ENCODE data around the gene DOCK1.

DOCK1 gene

GRCh38 chr10:127236266-127236665, 331.0 kb downstream of the DOCK1 start:
- no peak for DNase-seq

DNA sequence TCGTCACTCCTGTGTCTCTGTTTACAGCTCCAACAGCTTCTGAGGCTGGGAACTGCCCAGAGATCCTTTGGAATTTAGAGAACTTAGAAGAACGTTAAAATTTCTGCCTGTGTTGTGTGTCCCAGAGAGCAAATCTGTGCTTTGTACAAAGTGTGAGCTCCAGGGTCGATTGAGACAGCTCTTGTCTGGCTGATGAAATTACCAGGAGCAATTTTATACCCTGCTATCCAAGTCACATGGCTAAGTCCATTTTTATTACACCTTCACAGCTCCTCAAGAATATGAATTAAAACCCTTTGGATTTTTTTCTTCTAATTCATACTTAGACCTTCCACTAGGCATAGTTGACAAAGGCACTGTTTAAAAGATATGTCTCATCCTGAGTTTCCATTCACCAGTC, 337.7 kb downstream of the DOCK1 start:
- no peak for DNase-seq

DNA sequence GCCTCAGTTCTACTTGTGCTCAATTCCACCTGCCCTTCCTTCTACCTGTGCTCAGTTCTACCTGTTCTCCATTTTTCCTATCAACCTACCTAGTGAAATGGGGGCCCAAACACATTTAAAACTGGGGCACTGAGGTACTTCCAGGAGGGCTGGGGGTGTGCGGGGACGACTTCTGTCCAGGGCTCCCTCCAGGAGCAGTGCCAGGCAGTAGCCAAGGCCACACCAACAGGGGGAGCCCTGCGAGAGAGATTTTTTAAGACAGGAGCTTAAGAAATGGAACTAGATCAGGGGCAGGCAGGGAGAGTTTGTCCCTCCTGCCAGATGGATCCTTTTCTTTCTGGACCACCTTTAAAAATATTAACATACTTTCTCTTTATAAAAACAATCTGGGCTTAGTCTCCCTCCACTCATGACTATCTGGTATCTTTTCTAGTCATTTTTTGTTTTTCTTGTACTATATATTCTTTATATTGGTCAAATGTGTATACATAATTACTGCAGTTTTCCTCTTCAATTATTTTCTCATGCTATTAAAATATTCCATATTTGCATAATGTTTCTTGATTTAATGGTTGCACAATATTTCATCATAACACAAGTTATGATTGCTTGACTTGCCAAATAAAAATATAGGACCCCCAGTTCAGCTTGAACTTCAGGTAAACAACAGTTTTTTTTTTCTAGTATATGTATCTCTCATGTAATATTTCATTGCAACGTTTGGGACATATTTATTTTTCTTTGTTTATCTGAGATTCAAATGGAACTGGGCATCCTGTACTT, 338.5 kb downstream of the DOCK1 start:
- peak; percentile 47 for DNase-seq

- DNase-seq, result no peak
These were observed 340.2 kb downstream of the DOCK1 start for GRCh38 chr10:127245456-127245855.

- no peak for DNase-seq
These were observed 344.8 kb downstream of the DOCK1 start for GRCh38 chr10:127250031-127250430.

DNA sequence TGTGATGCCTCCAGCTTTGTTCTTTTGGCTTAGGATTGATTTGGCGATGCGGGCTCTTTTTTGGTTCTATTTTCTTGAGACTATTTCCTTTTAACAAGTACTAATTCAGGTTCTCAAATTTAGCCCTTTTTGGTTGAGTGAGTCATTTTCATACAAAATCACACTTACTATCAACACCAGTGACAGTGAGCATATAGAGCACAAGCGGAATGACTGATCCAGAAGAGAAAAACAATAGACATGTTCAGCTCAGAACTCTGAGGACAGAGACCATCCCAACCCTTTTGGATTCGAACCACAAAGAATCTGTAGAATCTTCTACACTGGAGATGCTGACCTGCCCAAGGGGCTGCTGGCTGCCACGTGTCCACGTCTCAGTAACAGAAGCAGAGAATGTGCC, 347.6 kb downstream of the DOCK1 start:
- no peak for DNase-seq

DNA sequence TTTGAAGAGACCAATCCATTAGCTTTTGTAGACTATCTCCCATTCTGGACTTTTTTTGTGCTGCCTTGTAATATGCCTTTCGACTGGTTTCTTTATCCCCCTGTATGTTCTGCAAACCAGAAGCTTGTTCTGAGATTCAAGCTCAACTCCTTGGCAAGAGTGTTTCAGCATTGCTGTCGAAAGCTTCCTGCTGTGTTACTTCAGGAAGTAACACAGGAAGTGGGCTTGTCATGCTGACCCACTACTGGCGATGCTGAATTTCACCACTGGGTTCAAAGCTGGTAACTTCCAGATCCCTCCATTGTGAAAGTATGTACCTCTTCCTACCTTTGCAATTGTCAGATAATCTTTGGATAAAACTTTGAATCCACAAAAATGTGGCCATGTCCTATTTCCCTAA, 349.0 kb downstream of the DOCK1 start:
- no peak for DNase-seq

- no peak for DNase-seq
These were observed 352.2 kb downstream of the DOCK1 start for GRCh38 chr10:127257395-127257794.

DNA sequence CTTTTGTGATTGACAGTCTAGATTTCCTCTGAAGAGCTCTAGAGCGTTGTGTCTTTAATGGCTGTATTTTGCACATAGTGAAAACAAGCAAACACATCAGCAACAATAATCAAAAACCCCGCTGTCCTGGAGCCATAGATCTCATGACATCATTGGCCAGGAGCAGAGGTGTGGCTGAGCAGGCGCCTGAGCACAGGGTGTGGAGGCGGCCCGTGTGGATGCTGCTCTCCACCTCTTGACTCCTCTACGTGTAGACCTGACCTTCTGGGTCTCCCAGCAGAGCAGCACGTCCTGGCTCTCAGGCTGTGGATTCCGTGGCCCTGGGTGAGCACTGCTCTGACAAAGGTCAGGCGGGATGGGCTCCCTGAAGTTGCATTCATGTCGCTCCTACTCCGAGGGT, 354.1 kb downstream of the DOCK1 start:
- DNase-seq, result no peak

DNA sequence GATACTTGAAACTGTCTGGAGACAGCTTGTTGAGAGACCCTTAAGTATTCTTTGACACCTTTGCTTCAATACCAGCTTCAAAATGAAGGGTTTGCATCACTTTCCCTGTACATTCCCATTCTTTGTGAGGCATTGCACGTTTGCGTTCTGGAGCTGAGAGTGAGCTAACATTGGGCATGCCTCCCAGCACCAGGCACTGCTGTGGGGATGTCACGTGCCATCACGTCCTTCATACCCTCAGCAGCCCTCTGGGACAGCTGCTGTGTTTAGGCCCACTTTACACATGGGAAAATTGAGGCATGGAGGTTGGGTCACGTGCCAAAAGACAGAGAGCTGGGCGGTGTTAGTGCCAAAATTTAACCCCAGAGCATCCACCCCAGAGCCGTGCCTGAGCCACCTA, 357.4 kb downstream of the DOCK1 start:
- no peak for DNase-seq

- no peak for DNase-seq
These were observed 360.1 kb downstream of the DOCK1 start for GRCh38 chr10:127265288-127265687.

DNA sequence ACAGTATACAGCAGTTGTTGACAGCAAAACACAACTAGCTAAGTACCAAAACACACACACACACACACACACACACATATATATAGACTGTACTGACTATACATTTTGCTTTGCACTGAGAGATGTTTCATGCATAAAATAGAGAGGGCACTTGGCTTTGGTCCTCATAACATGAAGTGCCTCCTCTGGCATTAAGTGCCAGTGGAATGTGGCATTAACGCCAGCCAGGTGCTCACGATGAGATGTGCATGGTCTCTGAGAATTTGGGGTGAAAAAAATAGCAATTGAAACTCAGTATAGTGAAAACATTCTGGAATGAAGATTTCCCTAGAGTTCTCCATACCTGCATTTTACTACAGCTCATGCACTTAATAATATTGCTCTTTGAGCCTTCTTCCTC, 361.2 kb downstream of the DOCK1 start:
- DNase-seq, result no peak

DNA sequence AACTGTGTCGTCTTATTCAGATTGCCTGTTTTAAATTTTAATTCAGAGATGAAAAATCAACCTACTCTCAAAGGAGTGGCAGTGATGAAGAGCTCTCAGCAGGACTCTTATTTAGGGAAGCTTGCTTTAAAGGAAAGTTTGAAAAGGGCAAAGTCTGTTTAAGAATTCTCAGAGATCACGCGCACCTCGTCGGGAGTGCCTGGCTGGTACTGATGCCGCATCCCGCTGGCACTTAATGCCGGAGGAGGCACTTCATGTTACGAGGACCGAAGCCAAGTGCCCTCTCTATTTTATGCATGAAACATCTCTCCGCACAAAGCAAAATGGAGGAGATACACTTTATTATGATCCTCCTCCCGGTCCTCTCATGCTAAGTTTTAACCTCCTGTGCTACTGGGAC, 362.2 kb downstream of the DOCK1 start:
- no peak for DNase-seq

DNA sequence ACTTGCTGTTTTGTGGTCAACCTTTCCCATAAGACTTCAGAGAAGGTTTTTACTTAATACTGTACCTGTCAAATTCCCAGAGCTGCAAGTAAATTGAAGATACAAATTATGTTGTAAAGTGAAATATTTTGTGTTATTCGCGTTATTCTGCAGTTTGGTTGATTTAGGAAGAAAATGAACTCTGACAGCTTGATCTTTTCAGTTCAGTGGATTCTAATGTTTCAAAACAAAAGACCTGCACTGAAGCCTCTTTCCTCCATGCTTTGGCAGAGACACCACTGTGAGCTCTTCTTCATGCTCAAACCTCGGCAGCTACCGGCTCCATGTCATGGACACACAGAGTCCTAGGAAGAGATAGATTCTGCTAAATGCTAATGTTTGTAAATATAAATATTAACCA, 366.8 kb downstream of the DOCK1 start:
- DNase-seq, result no peak

DNA sequence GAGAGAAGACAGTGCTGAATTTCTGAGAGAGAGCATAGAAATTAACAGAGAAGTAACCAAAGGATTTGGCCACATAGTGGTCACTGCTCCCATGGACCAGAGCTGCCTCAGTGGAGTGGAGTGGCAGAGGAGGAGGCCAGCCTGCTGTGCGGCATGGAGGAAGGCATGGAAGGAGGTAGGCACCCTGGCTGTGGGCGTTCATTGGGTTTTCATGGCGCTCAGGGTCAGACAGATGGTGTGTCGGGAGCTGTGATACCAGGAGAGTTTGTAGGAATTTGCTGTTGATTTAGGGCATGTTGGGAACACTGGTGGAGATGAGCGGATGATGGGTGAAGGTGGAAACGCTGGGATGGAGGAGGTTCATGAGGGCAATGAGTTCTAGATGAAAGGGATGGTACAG, 370.0 kb downstream of the DOCK1 start:
- no peak for DNase-seq

DNA sequence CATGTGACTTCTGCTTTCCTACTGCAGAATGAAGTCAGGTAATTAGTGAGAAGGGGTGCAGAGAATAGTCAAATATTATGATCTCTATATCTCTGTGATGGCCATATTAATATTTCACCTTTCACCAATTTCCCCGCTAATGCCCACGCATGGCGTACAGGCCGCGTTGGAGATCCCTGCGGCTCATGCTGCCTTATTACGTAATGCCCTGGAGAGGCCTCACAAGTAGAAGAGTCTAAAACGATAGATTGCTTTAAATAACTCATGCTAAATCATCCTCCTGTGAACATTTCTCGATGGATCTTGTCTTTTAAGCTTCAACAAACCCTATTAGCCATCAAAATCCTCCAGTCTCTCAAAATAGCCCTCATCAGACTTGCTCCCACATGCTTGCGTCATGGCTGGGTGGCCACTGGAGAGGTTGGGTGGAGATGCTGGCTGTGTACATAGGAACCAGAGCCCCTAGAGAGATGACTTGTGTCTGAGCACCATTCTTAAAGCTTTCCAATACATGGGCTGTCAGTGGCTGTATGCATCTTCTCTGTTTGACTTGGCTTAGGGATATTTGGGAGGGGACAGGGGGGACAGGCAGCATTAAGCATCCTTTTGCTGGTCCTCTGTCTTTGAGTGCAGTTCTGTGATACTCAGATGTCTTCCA, 370.7 kb downstream of the DOCK1 start:
- DNase-seq, result no peak

DNA sequence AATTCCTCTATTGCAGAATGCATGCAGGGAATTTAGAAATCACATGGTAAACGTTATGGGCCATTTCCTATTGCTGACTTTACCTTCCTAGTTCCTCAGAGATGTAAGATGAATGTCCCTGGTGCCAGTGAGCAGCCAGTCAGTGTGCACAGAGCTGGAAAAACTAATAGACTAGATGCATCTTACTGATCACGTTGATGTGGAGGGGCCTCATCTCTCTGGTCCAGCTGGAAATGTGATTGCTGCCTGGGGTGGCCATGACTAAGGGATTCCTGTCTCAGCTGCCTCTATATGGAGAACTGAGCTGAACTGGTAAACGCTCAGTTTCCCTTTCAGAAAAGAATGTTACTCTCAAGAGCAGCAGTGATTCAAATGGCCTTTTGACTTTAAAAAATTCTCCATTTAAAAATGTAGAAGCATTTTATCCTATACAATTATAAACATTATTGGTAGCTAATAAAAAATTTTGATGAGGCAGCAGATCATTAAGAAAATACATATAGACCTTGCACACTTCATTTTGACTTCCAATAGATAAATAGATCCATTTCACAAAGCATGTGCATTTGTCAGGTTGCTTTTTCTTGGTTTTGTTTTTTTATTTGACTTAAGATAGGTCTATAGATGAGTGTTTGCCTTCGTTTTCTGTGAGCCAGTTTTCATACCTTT, 371.7 kb downstream of the DOCK1 start:
- DNase-seq, result no peak

DNA sequence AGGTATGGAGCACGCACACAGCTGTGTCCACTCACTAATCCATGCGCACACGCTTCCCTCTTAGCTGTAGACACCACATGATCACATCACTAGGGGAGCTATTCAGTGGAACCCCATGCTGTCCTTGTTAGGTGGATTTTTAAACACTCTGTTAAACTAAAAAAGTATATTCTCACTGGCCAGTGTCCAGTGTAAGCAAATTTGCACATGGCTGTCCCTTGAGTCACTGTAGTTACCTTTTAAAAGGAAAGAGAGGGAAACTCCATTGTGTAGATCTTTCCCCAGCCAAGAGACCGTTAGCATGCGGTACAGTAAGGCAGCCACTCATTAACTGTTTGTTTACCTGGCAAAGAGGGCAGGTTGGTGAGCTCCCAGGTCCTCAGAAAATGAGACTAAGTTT, 372.8 kb downstream of the DOCK1 start:
- DNase-seq, result no peak

GRCh38 chr10:127279334-127279774, 374.1 kb downstream of the DOCK1 start:
- DNase-seq, result no peak

DNA sequence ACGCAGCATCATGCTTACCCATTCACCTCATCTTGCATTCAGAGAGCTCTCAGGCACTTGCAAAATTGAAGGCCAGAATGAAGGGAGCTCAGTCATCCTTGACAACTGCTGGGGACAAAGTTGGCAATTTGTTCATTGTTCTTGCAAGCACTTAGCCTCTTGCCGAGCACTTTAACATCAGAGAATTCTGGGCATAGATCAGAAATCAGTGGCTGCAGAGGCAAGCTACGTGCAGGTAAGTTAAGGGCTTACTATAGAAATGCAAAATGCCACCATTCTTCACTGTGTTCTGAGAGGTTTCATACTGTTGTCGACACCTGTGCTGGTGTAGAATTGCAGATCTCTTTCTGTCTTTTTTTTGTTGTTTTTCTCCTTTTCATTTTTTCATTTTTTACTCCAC, 375.2 kb downstream of the DOCK1 start:
- no peak for DNase-seq

DNA sequence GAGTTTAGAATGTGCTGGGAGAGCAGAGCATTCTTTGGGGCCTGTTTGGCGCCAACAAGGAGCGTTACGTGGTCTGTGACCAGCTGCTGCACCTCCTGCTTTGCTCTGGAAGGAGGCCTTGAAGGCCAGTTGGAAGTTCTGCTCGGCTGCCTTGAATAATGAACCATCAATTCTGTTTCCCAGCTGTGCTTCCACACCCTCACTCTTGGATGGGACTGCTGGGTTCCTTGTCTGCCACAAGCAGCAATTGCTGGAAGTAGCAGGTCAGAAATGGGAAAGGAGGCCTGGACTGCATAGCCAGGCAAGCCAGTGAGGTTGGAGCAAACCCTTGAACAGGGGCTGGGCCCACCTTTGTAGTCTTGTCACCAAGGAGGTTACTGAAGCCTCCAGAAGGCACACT, 377.8 kb downstream of the DOCK1 start:
- DNase-seq, result no peak

DNA sequence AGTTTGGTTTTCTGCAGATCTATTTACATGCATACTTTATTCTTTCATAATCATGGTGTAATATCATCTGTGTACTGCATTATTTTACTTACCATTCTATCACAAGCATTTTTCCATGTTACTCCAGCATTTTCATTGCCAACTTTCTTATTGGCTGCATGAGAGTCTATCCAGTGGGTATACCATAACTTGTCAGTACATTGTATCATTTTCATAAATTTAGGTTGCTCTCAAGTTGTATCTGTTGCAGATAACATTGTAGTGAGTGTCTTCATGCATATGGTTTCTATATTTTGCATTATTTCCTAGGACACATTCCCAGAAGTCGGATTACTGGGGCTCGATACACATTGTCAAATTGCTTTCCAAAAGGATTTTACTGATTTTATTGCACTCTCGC, 378.3 kb downstream of the DOCK1 start:
- DNase-seq, result no peak

- DNase-seq, result no peak
These were observed 385.6 kb downstream of the DOCK1 start for GRCh38 chr10:127290850-127291249.

GRCh38 chr10:127291329-127291728, 386.1 kb downstream of the DOCK1 start:
- no peak for DNase-seq

Measured in midbrain (tissue), 1 donor.